GM23338 (cell line): ENCODE data around the gene NKAIN2. TPM values are rescaled to one million over a fixed set of nuclear protein-coding genes. Genes with fewer than 3 reads are reported as not detected.

Experiments used
- ATAC-seq: fragments of 200-7000 bp; cut with Tn5 transposase; 3 replicates; pipeline ENCODE4 v1.9.1; 2020
- DNase-seq: peaks from one replicate; pipeline ENCODE4 v3.0.0-alpha.2; 2015; ENCODE audit warnings: low spot score
- H2AFZ ChIP-seq: fragments of 200-600 bp; sonication (generic); 2 replicates; pipeline ENCODE4 v1.8.0; 2016; ENCODE audit warnings: antibody characterized with exemption, mild to moderate bottlenecking, moderate library complexity
- H3F3A ChIP-seq: fragments of 200-600 bp; sonication (generic); replicated peaks from 2 replicates; pipeline ENCODE4 v1.8.0; 2017; ENCODE audit warnings: antibody characterized with exemption, mixed run types, low read depth
- H3K27ac ChIP-seq: fragments of 200-600 bp; sonication (generic); 2 replicates; pipeline ENCODE4 v1.6.1; 2016; ENCODE audit warnings: low read depth
- H3K27me3 ChIP-seq: fragments of 200-600 bp; sonication (generic); 2 replicates; pipeline ENCODE4 v1.8.0; 2016; ENCODE audit warnings: mild to moderate bottlenecking, mixed run types, moderate library complexity; ENCODE audit not compliant: insufficient read depth
- H3K36me3 ChIP-seq: fragments of 200-600 bp; sonication (generic); 2 replicates; pipeline ENCODE4 v1.8.0; 2016; ENCODE audit warnings: mild to moderate bottlenecking; ENCODE audit not compliant: insufficient read depth
- H3K4me1 ChIP-seq: fragments of 200-600 bp; sonication (generic); 2 replicates; pipeline ENCODE4 v1.8.0; 2016; ENCODE audit warnings: mild to moderate bottlenecking, moderate library complexity; ENCODE audit not compliant: insufficient read depth
- H3K4me2 ChIP-seq: fragments of 200-600 bp; sonication (generic); 2 replicates; pipeline ENCODE4 v1.7.1; 2017; ENCODE audit warnings: mixed run types
- H3K4me3 ChIP-seq: fragments of 200-600 bp; sonication (generic); 2 replicates; pipeline ENCODE4 v1.6.1; 2016; ENCODE audit warnings: mixed run types
- H3K79me2 ChIP-seq: fragments of 200-600 bp; sonication (generic); replicated peaks from 2 replicates; pipeline ENCODE4 v1.8.0; 2017; ENCODE audit warnings: mild to moderate bottlenecking; ENCODE audit not compliant: insufficient read depth
- H3K9me2 ChIP-seq: fragments of 200-600 bp; sonication (generic); 2 replicates; pipeline ENCODE4 v1.8.0; 2017; ENCODE audit not compliant: insufficient read depth
- H4K20me1 ChIP-seq: fragments of 200-600 bp; sonication (generic); replicated peaks from 2 replicates; pipeline ENCODE4 v1.8.0; 2017; ENCODE audit warnings: mild to moderate bottlenecking; ENCODE audit not compliant: insufficient read depth
- H3K27ac Mint-ChIP-seq: 2 replicates; pipeline ENCODE4 v1.8.0; 2020; ENCODE audit warnings: inconsistent platforms, mild to moderate bottlenecking, moderate library complexity, mixed read lengths
- H3K27me3 Mint-ChIP-seq: 3 replicates; pipeline ENCODE4 v1.8.0; 2022; ENCODE audit warnings: low read depth, mild to moderate bottlenecking, moderate library complexity, mixed read lengths, inconsistent platforms; ENCODE audit not compliant: insufficient read depth, poor library complexity
- H3K36me3 Mint-ChIP-seq: 3 replicates; pipeline ENCODE4 v1.8.0; 2021; ENCODE audit warnings: low read depth, mild to moderate bottlenecking, inconsistent platforms, moderate library complexity, mixed read lengths
- H3K4me1 Mint-ChIP-seq: 3 replicates; pipeline ENCODE4 v1.8.0; 2020; ENCODE audit warnings: mild to moderate bottlenecking, inconsistent platforms, mixed read lengths
- H3K4me3 Mint-ChIP-seq: 3 replicates; pipeline ENCODE4 v1.8.0; 2021; ENCODE audit warnings: moderate library complexity, mild to moderate bottlenecking, inconsistent platforms, mixed read lengths
- H3K9me3 Mint-ChIP-seq: 3 replicates; pipeline ENCODE4 v1.8.0; 2020; ENCODE audit warnings: moderate library complexity, mild to moderate bottlenecking, inconsistent platforms, mixed read lengths
- CREB1 ChIP-seq: fragments of 250-450 bp; sonication (Bioruptor Pico); IDR thresholded peaks from 2 replicates; pipeline ENCODE4 v1.5.0; 2020; ENCODE audit warnings: low read depth, mild to moderate bottlenecking, moderate library complexity
- EZH2 ChIP-seq: fragments of 200-600 bp; sonication (generic); IDR thresholded peaks from one replicate; pipeline ENCODE4 v1.8.0; 2017; ENCODE audit warnings: antibody characterized with exemption, mild to moderate bottlenecking, low read depth; ENCODE audit not compliant: unreplicated experiment
- NANOG ChIP-seq: IDR thresholded peaks from 2 replicates; pipeline ENCODE4 v1.6.1; 2016; ENCODE audit warnings: antibody characterized with exemption, borderline replicate concordance
- POLR2AphosphoS5 ChIP-seq: IDR thresholded peaks from 2 replicates; pipeline ENCODE4 v1.6.1; 2016; ENCODE audit warnings: antibody characterized with exemption, low read depth
- polyA plus RNA-seq: library from polyadenylated mRNA; unstranded; fragments of >200 nt; fragmentation: Nextera tagmentation; extraction: Ambion mirVana; gene quantifications from 2 replicates; pipeline ENCODE4 v1.2.1, GENCODE V29; 2016
- total RNA-seq: library from RNA; depleted of rRNA; stranded (reverse); fragments of >200 nt; shearing (Covaris generic); gene quantifications from 2 replicates; pipeline ENCODE4 v1.2.3, GENCODE V29; 2014
- TF ChIP-seq, protein P1 (sequence below): fragments of 250-450 bp; sonication (Bioruptor Pico); IDR thresholded peaks from 2 replicates; pipeline ENCODE4 v1.5.0; 2020; ENCODE audit warnings: mild to moderate bottlenecking, moderate library complexity
- TF ChIP-seq, protein P2 (sequence below), 2 experiments: fragments of 200-600 bp in 1 of 2; sonication (generic) in 1 of 2; conservative IDR thresholded peaks; 2 replicates each; pipeline versions ENCODE4 v1.5.1 to v1.6.1; 2016 to 2017; ENCODE audit warnings: antibody characterized with exemption in 2 of 2, low read depth in 2 of 2, mild to moderate bottlenecking in 2 of 2, moderate library complexity in 1 of 2

NKAIN2 gene
- total and polyA plus RNA-seq, 2 experiments from 2014 or later, result 0.39 to 1.1 TPM

DNA sequence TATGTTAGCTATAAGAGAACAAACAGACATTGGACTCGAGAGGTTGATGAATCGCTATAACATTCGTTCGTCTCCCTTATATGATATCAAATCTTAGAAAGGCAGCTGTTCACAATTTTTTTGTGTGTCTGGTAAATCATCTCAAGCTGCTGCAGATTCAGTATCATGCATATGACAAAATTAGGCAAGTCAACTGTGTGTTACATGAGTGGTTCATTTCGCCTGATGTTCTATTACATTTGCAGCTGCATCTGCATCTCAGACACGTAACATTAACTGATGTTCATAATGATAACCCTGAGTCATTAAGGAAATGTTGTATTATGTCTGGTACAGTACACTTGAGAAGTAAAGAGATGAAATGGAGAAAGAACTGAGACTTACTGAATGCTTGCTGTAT, 92.1 kb downstream of the NKAIN2 start (continued):
- TF ChIP-seq, protein P1, sequence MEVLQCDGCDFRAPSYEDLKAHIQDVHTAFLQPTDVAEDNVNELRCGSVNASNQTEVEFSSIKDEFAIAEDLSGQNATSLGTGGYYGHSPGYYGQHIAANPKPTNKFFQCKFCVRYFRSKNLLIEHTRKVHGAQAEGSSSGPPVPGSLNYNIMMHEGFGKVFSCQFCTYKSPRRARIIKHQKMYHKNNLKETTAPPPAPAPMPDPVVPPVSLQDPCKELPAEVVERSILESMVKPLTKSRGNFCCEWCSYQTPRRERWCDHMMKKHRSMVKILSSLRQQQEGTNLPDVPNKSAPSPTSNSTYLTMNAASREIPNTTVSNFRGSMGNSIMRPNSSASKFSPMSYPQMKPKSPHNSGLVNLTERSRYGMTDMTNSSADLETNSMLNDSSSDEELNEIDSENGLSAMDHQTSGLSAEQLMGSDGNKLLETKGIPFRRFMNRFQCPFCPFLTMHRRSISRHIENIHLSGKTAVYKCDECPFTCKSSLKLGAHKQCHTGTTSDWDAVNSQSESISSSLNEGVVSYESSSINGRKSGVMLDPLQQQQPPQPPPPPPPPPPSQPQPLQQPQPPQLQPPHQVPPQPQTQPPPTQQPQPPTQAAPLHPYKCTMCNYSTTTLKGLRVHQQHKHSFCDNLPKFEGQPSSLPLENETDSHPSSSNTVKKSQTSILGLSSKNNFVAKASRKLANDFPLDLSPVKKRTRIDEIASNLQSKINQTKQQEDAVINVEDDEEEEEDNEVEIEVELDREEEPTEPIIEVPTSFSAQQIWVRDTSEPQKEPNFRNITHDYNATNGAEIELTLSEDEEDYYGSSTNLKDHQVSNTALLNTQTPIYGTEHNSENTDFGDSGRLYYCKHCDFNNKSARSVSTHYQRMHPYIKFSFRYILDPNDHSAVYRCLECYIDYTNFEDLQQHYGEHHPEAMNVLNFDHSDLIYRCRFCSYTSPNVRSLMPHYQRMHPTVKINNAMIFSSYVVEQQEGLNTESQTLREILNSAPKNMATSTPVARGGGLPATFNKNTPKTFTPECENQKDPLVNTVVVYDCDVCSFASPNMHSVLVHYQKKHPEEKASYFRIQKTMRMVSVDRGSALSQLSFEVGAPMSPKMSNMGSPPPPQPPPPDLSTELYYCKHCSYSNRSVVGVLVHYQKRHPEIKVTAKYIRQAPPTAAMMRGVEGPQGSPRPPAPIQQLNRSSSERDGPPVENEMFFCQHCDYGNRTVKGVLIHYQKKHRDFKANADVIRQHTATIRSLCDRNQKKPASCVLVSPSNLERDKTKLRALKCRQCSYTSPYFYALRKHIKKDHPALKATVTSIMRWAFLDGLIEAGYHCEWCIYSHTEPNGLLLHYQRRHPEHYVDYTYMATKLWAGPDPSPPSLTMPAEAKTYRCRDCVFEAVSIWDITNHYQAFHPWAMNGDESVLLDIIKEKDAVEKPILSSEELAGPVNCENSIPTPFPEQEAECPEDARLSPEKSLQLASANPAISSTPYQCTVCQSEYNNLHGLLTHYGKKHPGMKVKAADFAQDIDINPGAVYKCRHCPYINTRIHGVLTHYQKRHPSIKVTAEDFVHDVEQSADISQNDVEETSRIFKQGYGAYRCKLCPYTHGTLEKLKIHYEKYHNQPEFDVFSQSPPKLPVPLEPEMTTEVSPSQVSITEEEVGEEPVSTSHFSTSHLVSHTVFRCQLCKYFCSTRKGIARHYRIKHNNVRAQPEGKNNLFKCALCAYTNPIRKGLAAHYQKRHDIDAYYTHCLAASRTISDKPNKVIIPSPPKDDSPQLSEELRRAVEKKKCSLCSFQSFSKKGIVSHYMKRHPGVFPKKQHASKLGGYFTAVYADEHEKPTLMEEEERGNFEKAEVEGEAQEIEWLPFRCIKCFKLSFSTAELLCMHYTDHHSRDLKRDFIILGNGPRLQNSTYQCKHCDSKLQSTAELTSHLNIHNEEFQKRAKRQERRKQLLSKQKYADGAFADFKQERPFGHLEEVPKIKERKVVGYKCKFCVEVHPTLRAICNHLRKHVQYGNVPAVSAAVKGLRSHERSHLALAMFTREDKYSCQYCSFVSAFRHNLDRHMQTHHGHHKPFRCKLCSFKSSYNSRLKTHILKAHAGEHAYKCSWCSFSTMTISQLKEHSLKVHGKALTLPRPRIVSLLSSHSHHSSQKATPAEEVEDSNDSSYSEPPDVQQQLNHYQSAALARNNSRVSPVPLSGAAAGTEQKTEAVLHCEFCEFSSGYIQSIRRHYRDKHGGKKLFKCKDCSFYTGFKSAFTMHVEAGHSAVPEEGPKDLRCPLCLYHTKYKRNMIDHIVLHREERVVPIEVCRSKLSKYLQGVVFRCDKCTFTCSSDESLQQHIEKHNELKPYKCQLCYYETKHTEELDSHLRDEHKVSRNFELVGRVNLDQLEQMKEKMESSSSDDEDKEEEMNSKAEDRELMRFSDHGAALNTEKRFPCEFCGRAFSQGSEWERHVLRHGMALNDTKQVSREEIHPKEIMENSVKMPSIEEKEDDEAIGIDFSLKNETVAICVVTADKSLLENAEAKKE (CRISPR knock-in tag), result no peak
- no peak for TF ChIP-seq POLR2AphosphoS5
- no peak for TF ChIP-seq EZH2
- TF ChIP-seq NANOG, result no peak

DNA sequence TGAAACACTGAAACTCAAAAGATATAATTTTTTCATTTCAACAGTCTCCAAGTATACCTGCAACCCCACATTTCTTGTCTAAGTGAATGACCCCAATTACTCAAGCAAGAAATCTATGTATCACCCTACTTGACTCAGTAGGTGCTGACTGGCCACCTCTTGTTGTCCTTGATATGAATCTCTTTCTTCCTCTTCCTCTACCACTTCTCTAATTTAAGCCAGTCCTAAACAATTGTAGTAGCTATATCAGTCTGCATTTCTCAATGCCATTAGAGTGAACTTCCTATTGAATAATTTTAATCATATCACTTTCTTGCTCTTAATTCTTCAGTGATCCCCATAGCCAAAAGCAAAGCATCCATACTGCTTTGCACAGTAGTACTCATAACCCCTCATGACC, 93.2 kb downstream of the NKAIN2 start:
- H3K27ac Mint-ChIP-seq, result no peak overlapping the region
- Histone ChIP-seq H2AFZ (no peak overlapping the region), H3F3A (no peaks in the 10 kb centered on the region), H3K27ac (no peak overlapping the region), H3K4me1 (no peaks in the 10 kb centered on the region), H3K4me3 (no peak overlapping the region), H3K27me3 (no peaks in the 10 kb centered on the region), H3K79me2 (no peaks in the 10 kb centered on the region), H3K4me2 (no peak overlapping the region), H4K20me1 (no peaks in the 10 kb centered on the region), H3K36me3 (no peaks in the 10 kb centered on the region), H3K9me2 (no peaks in the 10 kb centered on the region)
- H3K4me1 Mint-ChIP-seq, result no peaks in the 10 kb centered on the region
- H3K9me3 Mint-ChIP-seq, result no peaks in the 10 kb centered on the region; the same call in 2 of the 3 replicates
- DNase-seq (no peak), ATAC-seq (no peak)
- H3K27me3 Mint-ChIP-seq, result peaks cover 1% of the 10 kb centered on the region
- H3K4me3 Mint-ChIP-seq, result no peak overlapping the region
- H3K36me3 Mint-ChIP-seq, result no peaks in the 10 kb centered on the region
- TF ChIP-seq, protein P1 (CRISPR knock-in tag), result no peak
- TF ChIP-seq, protein P2, sequence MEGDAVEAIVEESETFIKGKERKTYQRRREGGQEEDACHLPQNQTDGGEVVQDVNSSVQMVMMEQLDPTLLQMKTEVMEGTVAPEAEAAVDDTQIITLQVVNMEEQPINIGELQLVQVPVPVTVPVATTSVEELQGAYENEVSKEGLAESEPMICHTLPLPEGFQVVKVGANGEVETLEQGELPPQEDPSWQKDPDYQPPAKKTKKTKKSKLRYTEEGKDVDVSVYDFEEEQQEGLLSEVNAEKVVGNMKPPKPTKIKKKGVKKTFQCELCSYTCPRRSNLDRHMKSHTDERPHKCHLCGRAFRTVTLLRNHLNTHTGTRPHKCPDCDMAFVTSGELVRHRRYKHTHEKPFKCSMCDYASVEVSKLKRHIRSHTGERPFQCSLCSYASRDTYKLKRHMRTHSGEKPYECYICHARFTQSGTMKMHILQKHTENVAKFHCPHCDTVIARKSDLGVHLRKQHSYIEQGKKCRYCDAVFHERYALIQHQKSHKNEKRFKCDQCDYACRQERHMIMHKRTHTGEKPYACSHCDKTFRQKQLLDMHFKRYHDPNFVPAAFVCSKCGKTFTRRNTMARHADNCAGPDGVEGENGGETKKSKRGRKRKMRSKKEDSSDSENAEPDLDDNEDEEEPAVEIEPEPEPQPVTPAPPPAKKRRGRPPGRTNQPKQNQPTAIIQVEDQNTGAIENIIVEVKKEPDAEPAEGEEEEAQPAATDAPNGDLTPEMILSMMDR (conservative IDR thresholded peaks at IDR 0.05; ENCODE audit: low read depth in 2 of 2), result no peak
- TF ChIP-seq NANOG, result no peak
- TF ChIP-seq EZH2, result no peak
- TF ChIP-seq CREB1 (CRISPR knock-in tag), result no peak
